T1000 (cell line): ENCODE data around the gene JMJD8.

ENCODE experiments used
- DNase-seq: peaks from one replicate; lab custom pipeline; 2025; ENCODE audit warnings: mixed read lengths; lab: John Stamatoyannopoulos, UW

Gene JMJD8

DNA sequence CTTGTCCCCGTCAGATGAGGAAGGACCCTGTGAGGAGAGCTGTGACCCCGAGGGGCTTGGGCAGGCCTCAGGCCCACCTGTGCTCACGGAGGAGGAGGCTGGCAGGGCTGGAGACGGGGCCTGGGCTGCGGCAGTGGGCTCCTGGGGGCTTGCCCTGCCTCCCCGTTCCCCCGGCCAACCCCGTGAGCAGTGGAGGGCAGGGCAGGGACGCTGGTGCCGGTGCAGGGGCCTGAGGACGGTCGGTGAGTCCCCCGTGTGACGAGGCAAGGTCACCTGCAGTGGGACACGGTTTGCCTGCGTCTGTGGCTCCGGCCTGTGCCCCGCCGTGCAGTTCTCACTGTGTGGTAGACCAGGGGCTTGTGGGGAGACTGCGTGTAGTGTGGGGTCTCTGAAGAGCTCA is 24.5 kb downstream of the JMJD8 start:
- DNase-seq, result no peak

GRCh38 chr16:658679-659571 is 25.2 kb downstream of the JMJD8 start:
- DNase-seq, result no peak

- DNase-seq, result no peak
These were observed 26.6 kb downstream of the JMJD8 start for GRCh38 chr16:657487-657886.

DNA sequence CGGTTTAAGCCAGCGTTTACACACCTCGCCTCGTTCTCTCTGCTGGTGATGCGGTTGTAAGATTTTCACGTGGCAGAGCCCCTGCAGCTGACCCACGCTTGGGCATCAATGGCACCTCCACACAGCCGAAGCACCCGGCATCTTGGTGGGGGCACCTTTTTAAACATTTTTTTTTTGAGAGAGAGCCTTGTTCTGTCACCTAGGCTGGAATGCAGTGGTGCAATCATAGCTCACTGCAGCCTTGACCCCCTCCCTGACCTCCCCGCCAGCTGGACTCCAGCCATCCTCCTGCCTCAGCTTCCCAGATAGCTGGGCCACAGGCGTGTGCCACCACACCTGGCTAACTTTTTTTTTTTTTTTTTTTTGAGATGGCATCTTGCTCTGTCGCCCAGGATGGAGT is 30.1 kb downstream of the JMJD8 start:
- DNase-seq, result no peak

DNA sequence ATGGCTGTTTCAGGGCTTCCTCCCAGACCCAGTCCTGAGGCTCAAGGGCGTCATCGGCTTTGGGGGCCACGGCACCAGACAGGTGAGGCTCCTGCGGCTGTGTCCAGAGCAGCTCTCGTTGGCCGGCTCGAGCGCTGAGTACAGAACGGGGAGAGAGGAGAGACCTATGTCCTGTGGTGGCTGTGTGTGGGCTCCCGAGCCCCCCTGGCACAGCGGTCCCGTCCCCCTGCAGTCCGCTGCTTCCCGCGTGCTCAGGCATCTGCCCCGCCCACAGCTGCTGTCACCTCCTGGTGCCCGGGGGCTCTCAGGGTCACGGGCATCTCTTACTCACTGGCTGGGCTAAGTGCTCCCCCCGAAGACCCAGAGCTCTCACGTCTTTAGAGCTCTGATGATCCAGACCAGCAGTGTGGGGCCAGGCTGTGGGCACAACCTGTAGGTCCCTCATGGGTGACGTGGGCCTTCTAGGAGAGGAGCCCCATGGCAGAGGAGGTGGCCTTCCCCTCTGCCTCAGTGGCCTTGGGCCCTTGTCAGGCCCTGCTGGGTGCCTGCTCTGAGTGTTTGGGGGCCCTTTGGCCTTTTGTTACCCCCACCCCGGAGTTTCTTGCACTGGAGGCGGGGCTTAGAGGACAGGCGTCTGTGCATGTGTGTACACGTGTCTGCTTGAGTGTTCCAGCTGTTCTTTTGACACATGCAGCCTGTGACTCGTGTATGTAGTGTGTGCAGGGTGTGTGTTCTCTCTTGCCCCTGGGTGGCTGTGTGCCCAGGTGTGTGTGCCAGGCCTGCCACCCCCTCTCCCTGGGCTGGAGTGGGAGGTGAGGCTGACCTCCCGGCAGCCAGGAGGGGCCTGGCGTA is 31.5 kb downstream of the JMJD8 start:
- DNase-seq, result no peak

GRCh38 chr16:651844-652243 is 32.3 kb downstream of the JMJD8 start:
- no peak for DNase-seq

GRCh38 chr16:649631-650030 is 34.5 kb downstream of the JMJD8 start:
- no peak for DNase-seq

GRCh38 chr16:648781-649589 is 35.1 kb downstream of the JMJD8 start, which contains the start of gene WDR90:
TSS of gene WDR90 (plus strand) at chr16:649365. CDS start at chr16:649417, 52 bp downstream.
- DNase-seq, result peak; percentile 90

DNA sequence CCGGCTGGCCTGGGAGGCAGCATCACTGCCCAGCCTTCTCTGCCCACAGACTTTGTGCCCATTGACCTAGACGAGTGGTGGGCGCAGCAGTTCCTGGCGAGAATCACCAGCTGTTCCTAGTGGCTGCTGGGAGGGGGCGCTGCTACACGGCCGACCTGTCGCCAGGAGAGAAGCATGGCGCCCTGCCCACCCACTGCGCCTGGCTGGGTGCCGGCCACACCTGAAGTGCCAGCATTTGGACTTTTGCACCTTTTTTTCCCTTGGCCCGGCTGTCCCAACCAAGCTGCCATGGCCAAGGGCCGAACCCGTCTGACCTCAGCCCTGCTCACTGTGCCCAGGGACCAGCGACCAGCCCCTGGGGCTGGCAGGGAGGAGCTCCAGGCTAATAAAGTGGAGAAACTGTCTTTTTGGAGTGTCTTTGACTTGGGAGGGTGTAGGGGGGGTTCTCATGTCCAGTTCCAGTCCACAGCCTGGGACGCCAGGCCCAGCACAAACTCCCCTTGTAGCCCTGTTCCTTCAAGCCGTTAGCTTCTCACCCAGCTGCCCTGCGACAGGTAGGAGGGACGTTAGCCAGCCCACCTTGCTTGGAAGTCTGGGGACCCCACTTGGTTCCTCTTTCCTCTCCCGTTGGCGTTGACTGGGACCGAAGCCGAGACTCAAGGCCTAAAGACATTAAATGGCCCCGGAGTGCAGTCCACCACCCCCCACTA is 35.9 kb downstream of the JMJD8 start:
- DNase-seq, result no peak

DNA sequence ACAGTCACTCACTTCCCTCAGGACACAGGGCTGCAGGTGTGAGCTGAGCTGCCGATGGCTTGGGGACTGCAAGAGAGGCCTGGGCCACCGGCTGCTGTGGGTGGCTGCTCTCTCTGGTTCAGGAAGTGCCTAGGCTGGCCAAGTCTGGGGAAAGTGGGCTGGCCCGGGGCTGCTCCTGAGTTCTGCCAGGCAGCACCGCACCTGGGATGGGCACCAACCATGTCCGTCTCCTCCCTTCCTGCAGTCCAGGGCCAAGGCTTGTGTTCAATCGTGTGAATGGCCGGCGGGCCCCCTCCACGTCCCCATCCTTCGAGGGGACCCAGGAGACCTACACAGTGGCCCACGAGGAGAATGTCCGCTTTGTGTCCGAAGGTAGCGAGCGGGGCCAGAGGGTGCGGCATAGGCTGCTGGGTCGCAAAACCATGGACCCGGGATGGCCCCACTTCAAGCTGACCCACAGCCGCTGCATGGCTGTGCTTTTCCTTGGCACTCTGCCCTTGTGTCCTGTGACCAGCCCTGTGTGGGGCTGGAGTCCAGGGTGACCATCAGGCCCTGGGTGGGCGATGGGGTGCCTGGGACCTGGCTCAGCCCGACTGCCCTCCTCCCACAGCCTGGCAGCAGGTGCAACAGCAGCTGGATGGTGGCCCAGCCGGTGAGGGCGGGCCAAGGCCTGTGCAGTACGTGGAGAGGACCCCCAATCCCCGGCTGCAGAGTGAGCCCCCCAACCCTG is 36.8 kb downstream of the JMJD8 start:
- no peak for DNase-seq

DNA sequence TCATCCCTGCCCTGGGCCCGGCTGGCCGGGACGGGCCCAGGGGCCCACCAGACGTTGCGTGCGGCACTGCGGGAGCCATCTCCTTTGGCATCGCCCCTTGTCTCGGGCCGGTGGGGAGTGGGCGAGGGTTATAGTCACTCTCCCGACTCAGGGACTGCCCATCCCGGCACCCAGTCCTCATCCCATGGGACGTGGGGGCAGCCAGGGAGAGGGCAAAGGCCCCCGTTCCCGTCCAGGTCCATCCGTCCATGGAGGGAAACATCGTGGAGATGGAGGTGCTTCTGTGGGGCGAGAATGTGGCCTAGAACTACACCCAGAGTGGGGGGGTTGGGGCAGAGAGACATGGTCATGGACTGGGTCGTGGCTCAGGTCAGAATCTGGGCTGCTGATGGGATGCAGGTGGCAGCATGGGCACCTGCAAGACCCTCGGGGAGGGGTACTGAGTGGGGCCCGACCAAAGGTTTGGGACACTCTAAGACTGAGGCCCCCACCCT is 37.4 kb downstream of the JMJD8 start:
- DNase-seq, result no peak

DNA sequence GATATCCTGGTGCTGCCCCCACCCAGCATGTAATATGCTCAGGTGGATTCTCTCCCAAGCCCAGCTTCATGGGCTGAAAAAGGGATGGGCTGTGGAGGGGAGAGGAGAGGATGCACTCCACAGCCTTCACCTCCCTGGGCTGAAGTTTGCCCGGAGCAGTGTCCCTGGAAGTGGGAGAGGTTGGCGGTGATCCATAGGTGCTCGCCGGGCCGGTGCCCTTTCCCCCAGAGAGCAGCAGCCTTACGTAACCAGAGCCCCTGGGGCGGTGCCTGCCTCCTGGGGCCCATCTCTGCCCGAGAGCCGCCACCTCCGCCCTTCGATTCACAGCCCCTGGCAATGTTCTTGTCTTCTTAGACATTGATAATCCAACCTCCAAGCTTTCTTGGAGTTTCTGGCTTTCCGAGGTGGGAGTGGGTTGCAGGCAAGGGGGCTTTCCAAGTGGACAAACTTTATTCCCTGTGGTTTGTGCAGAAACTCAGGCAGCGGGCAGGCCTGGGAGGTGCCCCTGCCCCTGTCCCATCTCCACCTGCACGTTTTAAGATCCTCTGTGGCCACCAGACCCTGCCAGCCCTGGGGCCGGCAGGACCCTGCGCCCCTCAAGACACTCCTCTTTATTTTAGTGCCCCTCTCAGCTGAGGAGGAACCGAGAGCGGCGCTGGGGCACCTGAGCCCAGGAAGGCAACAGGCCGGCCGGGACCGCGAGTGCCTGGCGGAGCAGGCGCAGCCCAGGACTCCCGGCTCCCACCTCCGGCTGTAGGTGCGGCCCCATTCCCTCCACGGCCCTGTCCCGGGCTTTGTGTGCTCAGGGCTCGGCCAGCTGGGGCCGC is 38.1 kb downstream of the JMJD8 start:
- peak; percentile 25 for DNase-seq

- DNase-seq, result no peak
These were observed 39.6 kb downstream of the JMJD8 start for GRCh38 chr16:644556-644955.

GRCh38 chr16:643050-643368 is 41.1 kb downstream of the JMJD8 start:
- no peak for DNase-seq

DNA sequence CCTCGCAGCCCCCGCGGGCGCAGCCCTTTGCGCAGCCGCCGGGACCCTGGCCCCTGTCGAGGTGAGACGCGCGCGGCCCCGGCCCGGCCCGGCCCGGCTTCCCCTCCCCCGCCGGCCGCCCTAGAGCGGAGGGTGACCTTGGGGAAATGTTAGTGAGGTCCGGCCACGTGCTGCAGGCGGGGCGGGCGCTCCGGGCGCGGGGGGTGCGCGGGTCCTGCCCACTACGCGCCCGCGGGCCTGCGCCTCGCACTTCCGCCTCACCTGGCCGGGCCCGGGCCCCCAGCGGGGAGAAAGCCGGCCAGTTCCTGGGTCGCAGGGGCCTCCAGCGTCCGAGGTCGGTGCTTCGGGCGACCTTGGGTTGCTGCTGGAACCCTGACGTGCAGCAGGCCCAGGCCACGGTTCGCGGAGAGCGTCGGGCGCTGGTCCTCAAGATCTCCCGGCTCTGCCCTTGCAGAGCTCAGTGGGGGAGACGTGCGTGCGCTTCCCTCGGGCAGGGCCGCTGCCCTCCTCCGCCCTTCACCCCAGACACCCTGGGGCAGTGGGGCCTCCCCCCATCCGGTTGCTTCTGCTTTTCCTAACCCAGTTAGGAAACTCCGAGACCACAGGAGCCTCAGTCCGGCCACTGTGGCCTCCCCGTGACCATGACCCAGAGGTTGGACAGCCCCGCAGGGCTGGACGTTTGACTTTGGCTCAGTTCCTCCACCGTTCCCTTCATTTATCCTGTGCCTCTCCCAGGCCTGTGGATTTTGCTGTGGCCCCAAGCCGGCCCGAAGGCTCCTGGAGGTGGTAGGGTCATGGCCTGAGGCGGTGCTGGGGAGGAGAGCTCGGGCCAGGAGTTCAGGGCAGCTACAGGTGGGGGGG is 41.7 kb downstream of the JMJD8 start:
- DNase-seq, result no peak

GRCh38 chr16:641326-642188 is 42.6 kb downstream of the JMJD8 start, which contains the start of gene MCRIP2:
TSS of gene MCRIP2 (plus strand) at chr16:641828. CDS start at chr16:641992, 164 bp downstream.
- peak; percentile 72 for DNase-seq

DNA sequence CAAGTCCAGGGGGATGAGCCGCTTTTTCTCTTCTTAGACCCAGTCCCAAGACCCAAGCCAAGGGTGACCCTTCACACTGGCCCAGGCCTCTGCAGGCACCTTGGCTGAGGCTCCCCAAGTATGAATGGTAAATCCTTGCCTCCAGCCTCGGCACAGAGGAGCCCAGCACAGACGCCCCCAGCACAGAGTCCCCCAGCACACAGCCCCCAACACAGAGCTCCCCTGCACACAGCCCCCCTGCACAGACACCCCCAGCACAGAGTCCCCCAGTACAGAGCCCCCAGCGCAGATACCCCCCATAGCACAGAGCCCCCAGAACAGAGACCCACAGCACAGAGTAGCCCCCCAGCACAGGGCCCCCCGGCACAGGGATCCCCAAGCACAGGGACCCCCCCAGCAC is 43.5 kb downstream of the JMJD8 start:
- DNase-seq, result no peak

- no peak for DNase-seq
These were observed 45.3 kb downstream of the JMJD8 start for GRCh38 chr16:638836-639235.
